WERI-Rb-1 (cell line): Measurements from ENCODE around the gene HTD2.
A peak's percentile ranks its signal among the peaks of the same experiment; 100 is the strongest.
"Not testable (repeated sequence)": the region's sequence is repeated elsewhere in the genome, so short reads cannot be mapped to it uniquely, and the experiment has no call there.

Experiments
- DNase-seq: peaks from one replicate; pipeline ENCODE4 v3.0.0-alpha.2; 2020
- H3K27ac ChIP-seq: fragments of 250-450 bp; sonication (Bioruptor Pico); 2 replicates; pipeline ENCODE4 v1.5.1; 2020; ENCODE audit warnings: mild to moderate bottlenecking, moderate library complexity
- H3K27me3 ChIP-seq: fragments of 250-450 bp; sonication (Bioruptor Pico); 2 replicates; pipeline ENCODE4 v1.5.1; 2021; ENCODE audit warnings: mild to moderate bottlenecking, low read depth, moderate library complexity; ENCODE audit not compliant: insufficient read depth, severe bottlenecking
- H3K36me3 ChIP-seq: fragments of 250-450 bp; sonication (Bioruptor Pico); 2 replicates; pipeline ENCODE4 v1.5.1; 2020; ENCODE audit warnings: mild to moderate bottlenecking, moderate library complexity
- H3K4me3 ChIP-seq: 2 replicates; pipeline ENCODE4 v1.5.1; 2011; ENCODE audit warnings: low read depth, mild to moderate bottlenecking, control low read depth, low read length
- H3K9me3 ChIP-seq: fragments of 250-450 bp; sonication (Bioruptor Pico); 2 replicates; pipeline ENCODE4 v1.5.1; 2021; ENCODE audit warnings: mild to moderate bottlenecking, moderate library complexity; ENCODE audit not compliant: severe bottlenecking
- CTCF ChIP-seq: IDR thresholded peaks from 2 replicates; pipeline ENCODE4 v1.5.1; 2011; ENCODE audit warnings: low read depth, mild to moderate bottlenecking, control low read depth, inconsistent platforms, low read length

Gene HTD2

GRCh38 chr3:58333206-58334012 is 27.1 kb downstream of the HTD2 start:
- H3K4me3 ChIP-seq, result peak overlapping the region; percentile 79
- 0 out of 2 replicates have a peak, but pooled peaks have one; percentile 2 for TF ChIP-seq CTCF
- peak; percentile 25 for DNase-seq
- no peaks in the 10 kb centered on the region for H3K9me3 ChIP-seq
- H3K27ac ChIP-seq, result no peak overlapping the region; the same call in 1 of the 2 replicates
- no peaks in the 10 kb centered on the region for H3K27me3 ChIP-seq
- no peaks in the 10 kb centered on the region for H3K36me3 ChIP-seq

- no peaks in the 10 kb centered on the region for H3K9me3 ChIP-seq
- H3K36me3 ChIP-seq, result no peaks in the 10 kb centered on the region
- peak overlapping the region; percentile 79 for H3K4me3 ChIP-seq
- no peak for TF ChIP-seq CTCF
- H3K27ac ChIP-seq, result no peak overlapping the region
- DNase-seq, result no peak
- no peaks in the 10 kb centered on the region for H3K27me3 ChIP-seq
Measured at GRCh38 chr3:58334013-58334321, 27.6 kb downstream of the HTD2 start.

GRCh38 chr3:58334506-58334884 is 28.2 kb downstream of the HTD2 start:
- Histone ChIP-seq H3K9me3 (no peaks in the 10 kb centered on the region), H3K27ac (no peak overlapping the region), H3K27me3 (no peaks in the 10 kb centered on the region), H3K4me3 (no peak overlapping the region), H3K36me3 (no peaks in the 10 kb centered on the region)
- no peak for DNase-seq
- no peak for TF ChIP-seq CTCF

- TF ChIP-seq CTCF, result no peak
- Histone ChIP-seq H3K27ac (no peak overlapping the region), H3K27me3 (no peaks in the 10 kb centered on the region), H3K36me3 (no peaks in the 10 kb centered on the region), H3K9me3 (no peaks in the 10 kb centered on the region), H3K4me3 (no peak overlapping the region)
- no peak for DNase-seq
Measured at GRCh38 chr3:58335652-58335947, 29.3 kb downstream of the HTD2 start.

GRCh38 chr3:58336135-58336882 is 30.0 kb downstream of the HTD2 start:
- no peak for TF ChIP-seq CTCF
- no peak overlapping the region for H3K4me3 ChIP-seq
- no peaks in the 10 kb centered on the region for H3K9me3 ChIP-seq
- H3K27ac ChIP-seq, result no peak overlapping the region
- no peaks in the 10 kb centered on the region for H3K27me3 ChIP-seq
- no peaks in the 10 kb centered on the region for H3K36me3 ChIP-seq
- DNase-seq, result no peak

- no peak for TF ChIP-seq CTCF
- H3K36me3 ChIP-seq, result no peaks in the 10 kb centered on the region
- DNase-seq, result no peak
- H3K27me3 ChIP-seq, result no peaks in the 10 kb centered on the region
- no peak overlapping the region for H3K27ac ChIP-seq
- H3K4me3 ChIP-seq, result no peak overlapping the region
- H3K9me3 ChIP-seq, result no peaks in the 10 kb centered on the region
Measured at GRCh38 chr3:58337190-58337589, 30.9 kb downstream of the HTD2 start.

- H3K9me3 ChIP-seq, H3K27ac ChIP-seq, H3K4me3 ChIP-seq: not testable (repeated sequence)
Measured at GRCh38 chr3:58339146-58339545, 32.8 kb downstream of the HTD2 start.

More at GRCh38 chr3:58339146-58339545, 32.8 kb downstream of the HTD2 start:
- H3K36me3 ChIP-seq, DNase-seq, H3K27me3 ChIP-seq: not testable (repeated sequence)
